Pancreas (tissue), 10 donors: ENCODE data around the gene SLC1A5. TPM values are rescaled to one million over a fixed set of nuclear protein-coding genes. Genes with fewer than 3 reads are reported as not detected.
A peak's percentile ranks its signal among the peaks of the same experiment; 100 is the strongest.

Experiments used
- ATAC-seq, 4 donors: fragments of 200-7000 bp; cut with Tn5 transposase; one replicate each; pipeline versions ENCODE4 v1.8.0 to v1.9.1; 2020; ENCODE audit warnings: mild to moderate bottlenecking in 4 of 4, moderate library complexity in 4 of 4
- DNase-seq, 6 donors: peaks; one replicate each; pipeline ENCODE4 v3.0.0-alpha.2; 2020
- FAIRE-seq: peaks from 2 replicates; lab custom pipeline; 2012; peaks lifted over from hg19 to GRCh38; lab: Jason Lieb, UNC
- H3K27ac ChIP-seq, 4 donors: fragments of 200-600 bp; sonication (generic); 1 replicate in 3 of 4; 2 replicates in 1 of 4; pipeline versions ENCODE4 v1.5.0 to v1.8.0; 2020
- H3K27me3 ChIP-seq, 4 donors: fragments of 200-600 bp; one replicate each; pipeline ENCODE4 v1.8.0; 2021
- H3K36me3 ChIP-seq, 3 donors: fragments of 200-600 bp; sonication (generic) in 1 of 3; one replicate each; pipeline versions ENCODE4 v1.5.0 to v1.8.0; 2020 to 2021
- H3K4me1 ChIP-seq, 3 donors: fragments of 200-600 bp; one replicate each; pipeline ENCODE4 v1.8.0; 2021
- H3K4me3 ChIP-seq, 4 donors: fragments of 200-600 bp; sonication (generic) in 2 of 4; one replicate each; pipeline versions ENCODE4 v1.5.0 to v1.8.0; 2020 to 2021
- H3K9me3 ChIP-seq, 4 donors: fragments of 200-600 bp; one replicate each; pipeline ENCODE4 v1.8.0; 2021
- CTCF ChIP-seq, 4 donors: fragments of 200-600 bp; sonication (generic) in 3 of 4; IDR thresholded peaks; one replicate each; pipeline versions ENCODE4 v1.5.0 to v1.8.0; 2021; ENCODE audit warnings: antibody characterized with exemption in 4 of 4
- WGBS, 2 donors: extraction: QIAGEN DNeasy Blood & Tissue Kit; methylation state at CpG; one replicate each; pipeline ENCODE4 v1.1.7; 2013; 5-methylcytosine and 5-hydroxymethylcytosine counted together
- intact Hi-C, 3 donors: fragments of 100-400 bp; cut with DNase I; formaldehyde crosslinking; loops; one replicate each; pipeline versions ENCODE4 v1.11.1 to v1.14.2; 2022
- polyA plus RNA-seq, 2 donors: library from polyadenylated mRNA; stranded (reverse); fragments of 200-250 nt; gene quantifications; one replicate each; pipeline ENCODE4 v1.2.3, GENCODE V29; 2013
- total RNA-seq, 6 donors: library from RNA; stranded (reverse); fragmentation: NEBNext Ultra II Directional in 4 of 6; extraction: Animal tissue kit (Norgen Biotek cat#: 25700) in 4 of 6; gene quantifications; one replicate each; pipeline versions ENCODE4 v1.2.1 to v1.2.4, GENCODE V29; 2021 to 2023
- donor health status: healthy with polysubstance abuse.
- donor health status: DM: no; HTN: no; CAD: no; lungs with moderate emphysema.
- donor health status: DM: no; HTN: no; CAD: no.
- donor health status: control.
- donor health status: control.
- donor health status: Bipolar disorder and iron deficiency.
- donor health status: DM: yes; HTN: yes; CAD: no.
- donor health status: DM: no; HTN: no; CAD: no.
- donor health status: DM: no; HTN: no; CAD: no.
- donor health status: DM: yes; HTN: yes; CAD: no.

The SLC1A5 gene
- total and polyA plus RNA-seq, 8 donors = 8.6 to 148 (median 14.7) TPM

GRCh38 chr19:46732172-46732938, 56.0 kb downstream of the SLC1A5 start:
- H3K27me3 ChIP-seq = no peaks in the 10 kb centered on the region
- H3K36me3 ChIP-seq = peaks cover 6 to 52% (median 18%) of the 10 kb centered on the region in 3 donors
- no peak overlapping the region for H3K4me3 ChIP-seq
- FAIRE-seq = no peak
- ATAC-seq = no peak
- intact Hi-C loops = no loop called here
- no peaks in the 10 kb centered on the region for H3K9me3 ChIP-seq
- peak in 2 of 6 donors; percentile 17 to 53 for DNase-seq
- no peaks in the 10 kb centered on the region for H3K4me1 ChIP-seq
- no peak overlapping the region for H3K27ac ChIP-seq
- 90 to 93% methylated on average over 28 of the region's 28 CpGs for WGBS, 2 donors
- no peak for TF ChIP-seq CTCF (IDR thresholded peaks at IDR 0.05)

- DNase-seq (peak in 1 of 6 donors; percentile 20), ATAC-seq (peak in 1 of 4 donors; percentile 29), FAIRE-seq (no peak)
- no peak for TF ChIP-seq CTCF (IDR thresholded peaks at IDR 0.05)
- H3K9me3 ChIP-seq = no peaks in the 10 kb centered on the region
- 84 to 89% methylated on average over 14 of the region's 14 CpGs for WGBS, 2 donors
- no peak overlapping the region for H3K4me3 ChIP-seq
- intact Hi-C loops = no loop called here
- no peaks in the 10 kb centered on the region for H3K4me1 ChIP-seq
- peaks cover 13 to 54% (median 18%) of the 10 kb centered on the region in 3 donors for H3K36me3 ChIP-seq
- H3K27me3 ChIP-seq = no peaks in the 10 kb centered on the region
- H3K27ac ChIP-seq = no peak overlapping the region
These were observed 56.8 kb downstream of the SLC1A5 start for GRCh38 chr19:46731584-46731983.

GRCh38 chr19:46731007-46731501, 57.3 kb downstream of the SLC1A5 start:
- TF ChIP-seq CTCF (IDR thresholded peaks at IDR 0.05) = no peak
- 79 to 87% methylated on average over 14 of the region's 14 CpGs for WGBS, 2 donors
- Histone ChIP-seq H3K27ac (no peak overlapping the region), H3K36me3 (peaks cover 13 to 59% (median 18%) of the 10 kb centered on the region in 3 donors), H3K4me1 (no peaks in the 10 kb centered on the region), H3K9me3 (no peaks in the 10 kb centered on the region), H3K27me3 (no peaks in the 10 kb centered on the region), H3K4me3 (no peak overlapping the region)
- peak in 1 of 6 donors; percentile 20 for DNase-seq
- intact Hi-C loops = no loop called here
- peak in 2 of 4 donors; percentile 36 to 41 for ATAC-seq
- FAIRE-seq = no peak

- Histone ChIP-seq H3K4me3 (no peak overlapping the region), H3K27ac (no peak overlapping the region), H3K9me3 (no peaks in the 10 kb centered on the region), H3K27me3 (no peaks in the 10 kb centered on the region), H3K4me1 (no peaks in the 10 kb centered on the region), H3K36me3 (peaks cover 13 to 64% (median 18%) of the 10 kb centered on the region in 3 donors)
- DNase-seq (no peak), ATAC-seq (no peak), FAIRE-seq (no peak)
- WGBS, 2 donors = 93 to 94% methylated on average over 14 of the region's 14 CpGs
- TF ChIP-seq CTCF (IDR thresholded peaks at IDR 0.05) = no peak
- intact Hi-C loops = no loop called here
These were observed 57.8 kb downstream of the SLC1A5 start for GRCh38 chr19:46730595-46730994.

GRCh38 chr19:46730187-46730586, 58.2 kb downstream of the SLC1A5 start:
- 91 to 95% methylated on average over 8 to 9 of the region's 9 CpGs for WGBS, 2 donors
- H3K9me3 ChIP-seq = no peaks in the 10 kb centered on the region
- H3K4me3 ChIP-seq = no peak overlapping the region
- no peak for FAIRE-seq
- intact Hi-C loops = no loop called here
- no peaks in the 10 kb centered on the region for H3K4me1 ChIP-seq
- no peak overlapping the region for H3K27ac ChIP-seq
- ATAC-seq = no peak
- peaks cover 13 to 67% (median 19%) of the 10 kb centered on the region in 3 donors for H3K36me3 ChIP-seq
- no peak for TF ChIP-seq CTCF (IDR thresholded peaks at IDR 0.05)
- DNase-seq = no peak
- no peaks in the 10 kb centered on the region for H3K27me3 ChIP-seq
